ENCODE data around the gene CNPY1. TPM values are rescaled to one million over a fixed set of nuclear protein-coding genes. Genes with fewer than 3 reads are reported as not detected.

Gene CNPY1
- total RNA-seq, 1 donor = not detected

- peak overlapping the region; percentile 57 for H3K4me3 ChIP-seq (ENCODE audit: low read depth, low read length)
- TF ChIP-seq, protein P1, sequence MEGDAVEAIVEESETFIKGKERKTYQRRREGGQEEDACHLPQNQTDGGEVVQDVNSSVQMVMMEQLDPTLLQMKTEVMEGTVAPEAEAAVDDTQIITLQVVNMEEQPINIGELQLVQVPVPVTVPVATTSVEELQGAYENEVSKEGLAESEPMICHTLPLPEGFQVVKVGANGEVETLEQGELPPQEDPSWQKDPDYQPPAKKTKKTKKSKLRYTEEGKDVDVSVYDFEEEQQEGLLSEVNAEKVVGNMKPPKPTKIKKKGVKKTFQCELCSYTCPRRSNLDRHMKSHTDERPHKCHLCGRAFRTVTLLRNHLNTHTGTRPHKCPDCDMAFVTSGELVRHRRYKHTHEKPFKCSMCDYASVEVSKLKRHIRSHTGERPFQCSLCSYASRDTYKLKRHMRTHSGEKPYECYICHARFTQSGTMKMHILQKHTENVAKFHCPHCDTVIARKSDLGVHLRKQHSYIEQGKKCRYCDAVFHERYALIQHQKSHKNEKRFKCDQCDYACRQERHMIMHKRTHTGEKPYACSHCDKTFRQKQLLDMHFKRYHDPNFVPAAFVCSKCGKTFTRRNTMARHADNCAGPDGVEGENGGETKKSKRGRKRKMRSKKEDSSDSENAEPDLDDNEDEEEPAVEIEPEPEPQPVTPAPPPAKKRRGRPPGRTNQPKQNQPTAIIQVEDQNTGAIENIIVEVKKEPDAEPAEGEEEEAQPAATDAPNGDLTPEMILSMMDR (IDR thresholded peaks at IDR 0.05; ENCODE audit: insufficient read depth, low read length) = no peak
- peak; percentile 45 for DNase-seq (ENCODE audit: low read depth)
Observed at GRCh38 chr7:155456738-155457543, 89.4 kb downstream of the CNPY1 start.

DNA sequence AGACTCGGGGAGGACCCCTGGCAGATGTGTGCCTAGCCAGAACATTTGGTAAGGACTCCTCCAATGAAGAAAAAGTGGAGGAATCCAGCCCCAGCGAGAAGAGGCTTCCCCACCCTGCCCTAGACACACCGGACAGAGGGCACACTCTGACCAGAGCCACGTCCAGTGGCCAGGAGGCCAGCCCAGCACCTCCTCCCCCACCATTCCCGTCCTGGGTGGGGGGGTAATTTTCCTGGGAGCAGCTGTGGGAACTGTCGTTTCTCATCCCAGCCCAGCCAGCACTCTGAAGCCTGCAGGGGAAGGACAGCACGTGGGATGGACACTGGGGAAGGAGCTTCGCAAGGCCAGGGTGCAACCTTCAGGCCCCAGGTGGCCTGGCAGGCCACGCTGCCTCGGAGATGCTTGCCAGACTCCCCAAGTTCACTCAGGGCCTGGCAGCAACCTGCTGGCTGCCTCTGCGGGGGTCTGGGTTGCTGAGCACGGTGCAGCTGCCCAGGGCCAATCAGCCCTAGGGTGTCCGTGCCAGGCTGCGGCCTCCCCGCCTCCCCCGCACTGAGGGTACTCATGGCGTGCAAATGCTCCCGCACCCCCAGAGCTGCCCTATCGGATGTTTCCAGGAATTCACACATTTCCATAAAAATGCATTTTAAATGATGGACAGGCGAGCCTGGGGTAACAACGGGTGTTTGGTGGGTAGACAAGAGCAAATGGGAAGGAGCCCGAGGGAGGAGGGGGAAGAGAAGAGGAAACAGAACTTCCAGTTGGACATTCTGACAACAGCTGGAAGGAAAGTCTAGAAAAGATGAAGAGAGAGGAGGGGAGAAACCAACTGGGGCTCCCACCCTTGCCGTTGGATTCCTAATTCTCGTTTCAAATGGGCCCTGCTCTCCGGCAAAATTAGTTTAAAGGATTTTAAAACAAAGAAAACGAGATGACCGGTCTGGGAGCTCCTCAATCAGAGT lies 90.3 kb downstream of the CNPY1 start:
- TF ChIP-seq, protein P1 (IDR thresholded peaks at IDR 0.05; ENCODE audit: insufficient read depth, low read length) = no peak
- DNase-seq (ENCODE audit: low read depth) = no peak
- H3K4me3 ChIP-seq (ENCODE audit: low read depth, low read length) = no peak overlapping the region

GRCh38 chr7:155455132-155455693 lies 91.1 kb downstream of the CNPY1 start:
- DNase-seq (ENCODE audit: low read depth) = no peak
- TF ChIP-seq, protein P1 (IDR thresholded peaks at IDR 0.05; ENCODE audit: insufficient read depth, low read length) = no peak
- no peak overlapping the region for H3K4me3 ChIP-seq (ENCODE audit: low read depth, low read length)

DNA sequence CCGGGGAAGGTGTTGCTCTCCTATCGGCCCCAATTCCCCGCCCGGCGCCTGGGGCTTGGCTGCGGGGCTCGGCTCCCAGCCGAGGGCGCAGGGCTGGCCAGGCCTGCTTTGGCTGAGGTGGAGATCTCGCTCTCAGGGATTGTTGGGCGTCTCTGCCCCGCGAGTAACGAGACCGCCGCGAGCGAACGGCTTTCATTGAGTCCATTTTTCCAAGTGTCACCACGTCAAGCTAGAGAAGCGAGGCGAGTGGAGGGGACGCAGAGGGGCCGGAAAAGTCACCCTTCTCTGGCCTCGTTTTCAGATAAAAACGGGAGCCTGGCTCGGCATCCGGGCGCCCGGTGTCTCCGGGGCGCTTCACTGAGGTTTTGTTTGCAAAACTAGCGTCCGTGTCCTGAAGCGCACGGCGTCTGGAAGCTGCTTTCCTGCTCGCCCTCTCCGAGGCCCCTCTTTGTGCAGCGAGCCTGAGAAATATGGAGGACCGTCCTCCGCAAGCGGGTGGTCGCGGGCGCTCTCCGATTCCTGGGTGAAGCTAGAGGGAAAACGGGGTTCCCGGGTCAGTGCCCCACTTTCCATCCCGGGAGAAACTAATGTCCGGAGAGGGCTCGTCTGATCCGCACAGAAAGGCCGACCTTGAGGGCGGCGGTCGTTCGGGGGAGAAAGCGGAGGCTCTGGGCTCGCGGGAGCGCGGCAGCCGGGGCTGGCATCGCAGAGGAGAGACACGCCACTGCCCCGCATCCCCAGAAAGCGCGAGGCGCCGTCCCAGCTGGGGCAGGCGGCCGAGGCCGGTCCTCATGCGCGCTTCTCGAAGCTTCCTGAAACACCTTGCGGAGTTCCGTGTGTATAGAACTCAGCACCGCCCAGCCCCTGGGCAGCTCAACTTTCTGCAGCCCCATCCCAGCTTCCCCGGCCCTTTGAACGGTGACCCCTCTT lies 91.9 kb downstream of the CNPY1 start:
- no peak for DNase-seq (ENCODE audit: low read depth)
- TF ChIP-seq, protein P1 (IDR thresholded peaks at IDR 0.05; ENCODE audit: insufficient read depth, low read length) = no peak
- no peak overlapping the region for H3K4me3 ChIP-seq (ENCODE audit: low read depth, low read length)

GRCh38 chr7:155453296-155454182 lies 92.8 kb downstream of the CNPY1 start:
- DNase-seq (ENCODE audit: low read depth) = no peak

More at GRCh38 chr7:155453296-155454182, 92.8 kb downstream of the CNPY1 start:
- TF ChIP-seq, protein P1 (IDR thresholded peaks at IDR 0.05; ENCODE audit: insufficient read depth, low read length) = no peak
- no peak overlapping the region for H3K4me3 ChIP-seq (ENCODE audit: low read depth, low read length)

All from fibroblast of the aortic adventitia (primary cell).